SK-N-SH (cell line): Measurements from ENCODE around the gene TRDN. TPM values are rescaled to one million over a fixed set of nuclear protein-coding genes. Genes with fewer than 3 reads are reported as not detected.

Experiments
- CTCF ChIA-PET: fragments of 300-600, 350-600 bp; formaldehyde crosslinking; extraction: SDS; loops from one replicate; lab custom pipeline; 2021; lab: Yijun Ruan, JAX
- POLR2A ChIA-PET: fragments of 350-600 bp; sonication (Branson Sonifier 250); formaldehyde crosslinking; extraction: SDS; loops from one replicate; lab custom pipeline; 2020; ENCODE audit warnings: antibody characterized with exemption, inconsistent platforms; lab: Yijun Ruan, JAX
- DNase-seq: peaks from one replicate; pipeline ENCODE4 v3.0.0; 2012
- H2AFZ ChIP-seq: fragments of 200-600 bp; sonication (generic); 2 replicates; pipeline ENCODE4 v1.8.1; 2016; ENCODE audit warnings: antibody characterized with exemption, mild to moderate bottlenecking, low read depth
- H3F3A ChIP-seq: fragments of 200-600 bp; sonication (generic); replicated peaks from 2 replicates; pipeline ENCODE3; 2016; ENCODE audit warnings: antibody characterized with exemption, mild to moderate bottlenecking; ENCODE audit not compliant: insufficient read depth
- H3K27ac ChIP-seq, 2 experiments: fragments of 200-500 bp in 1 of 2; fragments of 200-600 bp in 1 of 2; sonication (Bioruptor generic) in 1 of 2; sonication (generic), shearing (Covaris generic) in 1 of 2; 2 replicates each; pipeline versions ENCODE4 v1.5.1 to v1.6.1; 2014 to 2016; ENCODE audit warnings: low read depth in 2 of 2, inconsistent platforms in 1 of 2, low read length in 1 of 2, mild to moderate bottlenecking in 1 of 2, mixed read lengths in 1 of 2
- H3K27me3 ChIP-seq: fragments of 200-600 bp; sonication (generic), shearing (Covaris generic); 2 replicates; pipeline ENCODE4 v1.6.1; 2016; ENCODE audit warnings: mixed run types; ENCODE audit not compliant: insufficient read depth
- H3K36me3 ChIP-seq, 2 experiments: fragments of 200-500 bp in 1 of 2; fragments of 200-600 bp in 1 of 2; sonication (Bioruptor generic) in 1 of 2; sonication (generic) in 1 of 2; replicated peaks in 1 of 2; 2 replicates each; pipeline versions ENCODE3 to v1.5.1; 2014 to 2016; ENCODE audit warnings: low read length in 1 of 2, mild to moderate bottlenecking in 1 of 2; ENCODE audit not compliant: insufficient read depth in 2 of 2, control insufficient read depth in 1 of 2
- H3K4me1 ChIP-seq, 2 experiments: fragments of 200-500 bp in 1 of 2; fragments of 200-600 bp in 1 of 2; sonication (Bioruptor generic) in 1 of 2; sonication (generic), shearing (Covaris generic) in 1 of 2; 2 replicates each; pipeline versions ENCODE4 v1.5.1 to v1.6.1; 2014 to 2016; ENCODE audit warnings: low read depth in 1 of 2, low read length in 1 of 2, mixed run types in 1 of 2; ENCODE audit not compliant: insufficient read depth in 2 of 2, control insufficient read depth in 1 of 2
- H3K4me2 ChIP-seq: fragments of 200-600 bp; sonication (generic), shearing (Covaris generic); 2 replicates; pipeline ENCODE4 v1.6.1; 2017; ENCODE audit warnings: mixed run types
- H3K4me3 ChIP-seq, 2 experiments: fragments of 200-500 bp in 1 of 2; fragments of 200-600 bp in 1 of 2; sonication (Bioruptor generic) in 1 of 2; sonication (generic), shearing (Covaris generic) in 1 of 2; 2 replicates each; pipeline versions ENCODE4 v1.5.1 to v1.8.1; 2014 to 2016; ENCODE audit warnings: low read depth in 2 of 2, inconsistent platforms in 1 of 2, low read length in 1 of 2, mild to moderate bottlenecking in 1 of 2, mixed read lengths in 1 of 2, moderate library complexity in 1 of 2
- H3K79me2 ChIP-seq: fragments of 200-600 bp; sonication (generic); 2 replicates; pipeline ENCODE4 v1.8.1; 2017; ENCODE audit warnings: mild to moderate bottlenecking; ENCODE audit not compliant: insufficient read depth
- H3K9ac ChIP-seq: fragments of 200-600 bp; sonication (generic); 2 replicates; pipeline ENCODE4 v1.6.1; 2017; ENCODE audit warnings: mixed run types
- H3K9me2 ChIP-seq: fragments of 200-600 bp; sonication (generic); 2 replicates; pipeline ENCODE4 v1.6.1; 2017; ENCODE audit warnings: mixed run types
- H3K9me3 ChIP-seq: fragments of 200-600 bp; sonication (generic); 2 replicates; pipeline ENCODE4 v1.6.1; 2017; ENCODE audit warnings: mixed run types, mild to moderate bottlenecking, moderate library complexity
- H4K20me1 ChIP-seq: fragments of 200-600 bp; sonication (generic); 2 replicates; pipeline ENCODE4 v1.6.1; 2017; ENCODE audit warnings: mild to moderate bottlenecking, mixed run types; ENCODE audit not compliant: insufficient read depth
- CTCF ChIP-seq: fragments of 200-600 bp; sonication (generic); IDR thresholded peaks from 2 replicates; pipeline ENCODE4 v1.6.1; 2017; ENCODE audit warnings: antibody characterized with exemption, mild to moderate bottlenecking, moderate library complexity
- EZH2phosphoT487 ChIP-seq: fragments of 200-600 bp; sonication (generic); IDR thresholded peaks from 2 replicates; pipeline ENCODE4 v1.6.1; 2017; ENCODE audit warnings: low read depth, mixed run types, mild to moderate bottlenecking, antibody characterized with exemption, moderate library complexity, borderline replicate concordance
- FOXJ3 ChIP-seq: sonication (generic); formaldehyde crosslinking; IDR thresholded peaks from 2 replicates; pipeline ENCODE4 v1.5.1; 2020; ENCODE audit warnings: mild to moderate bottlenecking, missing genetic modification reagents
- FOXM1 ChIP-seq: IDR thresholded peaks from 2 replicates; pipeline ENCODE4 v1.4.0; 2012; ENCODE audit warnings: low read depth, mild to moderate bottlenecking
- GABPA ChIP-seq: IDR thresholded peaks from 2 replicates; pipeline ENCODE4 v1.4.0; 2012; ENCODE audit warnings: low read depth, mild to moderate bottlenecking
- IRF3 ChIP-seq: fragments of 150-350 bp; IDR thresholded peaks from 2 replicates; pipeline ENCODE4 v1.6.1; 2016; ENCODE audit warnings: mild to moderate bottlenecking, low read depth, low read length
- MAX ChIP-seq: IDR thresholded peaks from 2 replicates; pipeline ENCODE4 v1.4.0; 2012; ENCODE audit warnings: low read depth
- MEF2A ChIP-seq: IDR thresholded peaks from 2 replicates; pipeline ENCODE4 v1.4.0; 2012; ENCODE audit warnings: low read depth, borderline replicate concordance
- MXI1 ChIP-seq: IDR thresholded peaks from 2 replicates; pipeline ENCODE4 v1.6.1; 2012; ENCODE audit warnings: mild to moderate bottlenecking, low read depth, low read length, improper control_type of control experiment
- NFIC ChIP-seq: IDR thresholded peaks from 2 replicates; pipeline ENCODE4 v1.4.0; 2012; ENCODE audit warnings: borderline replicate concordance
- NRF1 ChIP-seq: IDR thresholded peaks from 2 replicates; pipeline ENCODE4 v1.6.1; 2012; ENCODE audit warnings: low read depth, mild to moderate bottlenecking, low read length
- PBX3 ChIP-seq: IDR thresholded peaks from 2 replicates; pipeline ENCODE4; 2012
- RCOR1 ChIP-seq: fragments of 150-350 bp; IDR thresholded peaks from 2 replicates; pipeline ENCODE4 v1.6.1; 2017; ENCODE audit warnings: antibody characterized with exemption, low read length
- REST ChIP-seq: IDR thresholded peaks from 2 replicates; pipeline ENCODE4 v1.6.1; 2012; ENCODE audit warnings: mild to moderate bottlenecking, low read depth, low read length, moderate library complexity
- SIN3A ChIP-seq: IDR thresholded peaks from 2 replicates; pipeline ENCODE4 v1.6.1; 2012; ENCODE audit warnings: low read depth, mild to moderate bottlenecking, low read length, moderate library complexity, borderline replicate concordance
- TAF1 ChIP-seq: IDR thresholded peaks from 2 replicates; pipeline ENCODE4 v1.6.1; 2012; ENCODE audit warnings: low read depth, mild to moderate bottlenecking, low read length, moderate library complexity, borderline replicate concordance
- TCF12 ChIP-seq: IDR thresholded peaks from 2 replicates; pipeline ENCODE4 v1.4.0; 2012
- USF1 ChIP-seq: IDR thresholded peaks from 2 replicates; pipeline ENCODE4 v1.4.0; 2012; ENCODE audit warnings: low read depth, borderline replicate concordance
- USF2 ChIP-seq: fragments of 150-350 bp; IDR thresholded peaks from 2 replicates; pipeline ENCODE4 v1.6.1; 2017; ENCODE audit warnings: antibody characterized with exemption, low read length, low read depth, borderline replicate concordance
- YY1 ChIP-seq: IDR thresholded peaks from 2 replicates; pipeline ENCODE4 v1.4.0; 2012; ENCODE audit warnings: low read depth, mild to moderate bottlenecking
- WGBS: methylation state at CpG from one replicate; pipeline ENCODE4 v1.1.6; 2017; ENCODE audit warnings: low lambda C conversion rate; 5-methylcytosine and 5-hydroxymethylcytosine counted together
- polyA plus RNA-seq, 3 experiments: library from polyadenylated mRNA; depleted of rRNA; stranded (reverse); fragments of >200 nt; gene quantifications; 2 replicates each; pipeline ENCODE4 v1.2.3, GENCODE V29; 2012

The TRDN gene
- polyA plus RNA-seq, 1 of the 3 experiments (the other 2 are of a cell fraction) = not detected

GRCh38 chr6:123520217-123520616, 116.5 kb downstream of the TRDN start:
- Histone ChIP-seq H3K4me3 (no peak overlapping the region), H3K27me3 (no peaks in the 10 kb centered on the region), H2AFZ (no peak overlapping the region), H3K27ac (no peak overlapping the region), H3K4me2 (no peak overlapping the region), H3K36me3 (no peaks in the 10 kb centered on the region), H3K9ac (no peak overlapping the region), H3K4me1 (peaks cover 0 to 3% of the 10 kb centered on the region in 2 experiments; a peak in 1 of 4 replicates), H3K79me2 (no peaks in the 10 kb centered on the region), H4K20me1 (no peaks in the 10 kb centered on the region), H3F3A (no peaks in the 10 kb centered on the region), H3K9me3 (no peaks in the 10 kb centered on the region), H3K9me2 (no peaks in the 10 kb centered on the region)
- ChIA-PET POLR2A (no interaction called here), CTCF (no interaction called here)
- no peak for DNase-seq
- TF ChIP-seq MXI1 (no peak), MAX (no peak), TCF12 (no peak), GABPA (no peak), MEF2A (no peak), USF2 (no peak), FOXM1 (no peak), SIN3A (no peak), REST (no peak), TAF1 (no peak), RCOR1 (no peak), CTCF (no peak), YY1 (no peak), EZH2phosphoT487 (no peak), USF1 (no peak), IRF3 (no peak), NFIC (no peak), FOXJ3 (no peak), PBX3 (no peak), NRF1 (no peak)
- WGBS = 7% methylated on average over 3 of the region's 3 CpGs
